Lung (tissue), 12 donors: ENCODE results near the gene LRRC27. TPM values are rescaled to one million over a fixed set of nuclear protein-coding genes. Genes with fewer than 3 reads are reported as not detected.

Experiments used
- ATAC-seq: fragments of 200-7000 bp; cut with Tn5 transposase; one replicate; pipeline ENCODE4 v1.9.1; 2020; ENCODE audit warnings: moderate number of reproducible peaks; ENCODE audit not compliant: insufficient read depth, low FRiP score
- DNase-seq, 3 donors: peaks; one replicate each; pipeline ENCODE4 v3.0.0-alpha.2; 2013 to 2017
- H3K27ac ChIP-seq, 2 donors: one replicate each; pipeline ENCODE4 v1.5.1; 2013; ENCODE audit warnings: mild to moderate bottlenecking in 2 of 2, moderate library complexity in 2 of 2, control low read depth in 1 of 2, inconsistent platforms in 1 of 2, low read depth in 1 of 2, low read length in 1 of 2
- H3K27me3 ChIP-seq, 3 donors: one replicate each; pipeline ENCODE4 v1.5.1; 2013; ENCODE audit warnings: low read length in 2 of 3; ENCODE audit not compliant: control insufficient read depth in 3 of 3, insufficient read depth in 3 of 3
- H3K36me3 ChIP-seq, 4 donors: one replicate each; pipeline ENCODE4 v1.5.1; 2013; ENCODE audit warnings: low read length in 4 of 4, mild to moderate bottlenecking in 1 of 4, moderate library complexity in 1 of 4; ENCODE audit not compliant: control insufficient read depth in 4 of 4, insufficient read depth in 4 of 4
- H3K4me1 ChIP-seq, 5 donors: one replicate each; pipeline ENCODE4 v1.5.1; 2013; ENCODE audit warnings: low read length in 5 of 5, mild to moderate bottlenecking in 2 of 5, moderate library complexity in 1 of 5; ENCODE audit not compliant: control insufficient read depth in 5 of 5, insufficient read depth in 5 of 5
- H3K4me3 ChIP-seq: one replicate; pipeline ENCODE4 v1.5.1; 2013; ENCODE audit warnings: mild to moderate bottlenecking, control low read depth, moderate library complexity
- H3K9ac ChIP-seq, 2 donors: one replicate each; pipeline ENCODE4 v1.5.1; 2013; ENCODE audit warnings: low read length in 2 of 2, control low read depth in 1 of 2; ENCODE audit not compliant: insufficient read depth in 1 of 2
- H3K9me3 ChIP-seq, 4 donors: one replicate each; pipeline ENCODE4 v1.5.1; 2013; ENCODE audit warnings: low read length in 3 of 4, mild to moderate bottlenecking in 1 of 4, moderate library complexity in 1 of 4; ENCODE audit not compliant: control insufficient read depth in 4 of 4, insufficient read depth in 3 of 4
- CTCF ChIP-seq: IDR thresholded peaks from 2 replicates; pipeline ENCODE4 v1.5.1; 2012; ENCODE audit warnings: mild to moderate bottlenecking; ENCODE audit errors: control extremely low read depth, extremely low read depth
- WGBS, 2 donors: extraction: QIAGEN DNeasy Blood & Tissue Kit; methylation state at CpG; one replicate each; pipeline ENCODE4 v1.1.7; 2013; 5-methylcytosine and 5-hydroxymethylcytosine counted together
- polyA plus RNA-seq, 2 donors: library from polyadenylated mRNA; stranded (reverse); fragments of 200-250 nt; gene quantifications; one replicate each; pipeline ENCODE4 v1.2.1, GENCODE V29; 2013
- total RNA-seq, 2 donors: library from RNA; depleted of rRNA in 1 of 2; stranded (reverse); fragments of >200 nt in 1 of 2; gene quantifications; one replicate each; pipeline ENCODE4 v1.2.1, GENCODE V29; 2014 to 2021
- donor health status: control.
- donor health status: control.
- donor health status: Bipolar disorder and iron deficiency.
- donor health status: healthy.
- donor health status: DM: yes; HTN: yes; CAD: no.

LRRC27 gene
- total and polyA plus RNA-seq, 4 donors, result 5.8 to 25.5 (median 17.2) TPM

GRCh38 chr10:132408823-132409666 is 77.1 kb downstream of the LRRC27 start:
- ATAC-seq (no peak), DNase-seq (no peak)
- TF ChIP-seq CTCF, result no peak
- peak overlapping the region in 1 of 2 donors; percentile 90 for H3K27ac ChIP-seq
- H3K36me3 ChIP-seq, result peaks cover 0 to 27% (median 9%) of the 10 kb centered on the region in 4 donors
- H3K9me3 ChIP-seq, result peaks cover 0 to 1% (median 0%) of the 10 kb centered on the region in 4 donors
- 66 to 80% methylated on average over 24 to 27 of the region's 27 CpGs for WGBS, 2 donors
- no peaks in the 10 kb centered on the region for H3K27me3 ChIP-seq
- H3K9ac ChIP-seq, result peak overlapping the region in 1 of 2 donors; percentile 9
- H3K4me3 ChIP-seq, result no peak overlapping the region
- peaks cover 0 to 54% (median 44%) of the 10 kb centered on the region in 5 donors for H3K4me1 ChIP-seq

DNA sequence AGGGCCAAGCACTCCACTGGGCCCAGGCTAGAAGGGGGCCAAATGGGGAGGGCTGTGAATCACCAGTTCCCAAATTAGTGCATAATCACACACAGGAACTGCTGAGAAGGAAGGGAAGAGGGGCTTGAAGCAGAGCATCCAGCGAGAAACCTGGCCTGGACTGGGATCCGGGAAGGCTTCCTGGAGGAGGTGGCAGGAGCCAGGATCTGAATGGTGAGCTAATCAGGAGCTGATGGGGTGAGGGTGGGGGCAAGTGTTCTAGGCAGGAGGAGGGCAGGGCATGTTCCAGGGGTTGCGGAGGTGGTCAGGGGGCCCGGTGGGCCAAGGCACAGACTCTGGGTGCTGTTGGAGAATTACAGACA is 77.7 kb downstream of the LRRC27 start:
- DNase-seq (no peak), ATAC-seq (no peak)
- Histone ChIP-seq H3K4me1 (peaks cover 0 to 54% (median 40%) of the 10 kb centered on the region in 5 donors), H3K36me3 (peaks cover 0 to 22% (median 9%) of the 10 kb centered on the region in 4 donors), H3K27ac (peak overlapping the region in 1 of 2 donors; percentile 67), H3K9ac (no peak overlapping the region), H3K9me3 (peaks cover 0 to 1% (median 0%) of the 10 kb centered on the region in 4 donors), H3K27me3 (no peaks in the 10 kb centered on the region), H3K4me3 (no peak overlapping the region)
- TF ChIP-seq CTCF, result no peak
- WGBS, 2 donors, result 86 to 90% methylated on average over 4 of the region's 4 CpGs

- peaks cover 0 to 54% (median 40%) of the 10 kb centered on the region in 5 donors for H3K4me1 ChIP-seq
- WGBS, 2 donors, result 88 to 91% methylated on average over 27 to 28 of the region's 28 CpGs
- no peak overlapping the region for H3K4me3 ChIP-seq
- H3K36me3 ChIP-seq, result peaks cover 3 to 16% (median 8%) of the 10 kb centered on the region in 4 donors
- no peak overlapping the region for H3K9ac ChIP-seq
- peaks cover 0 to 1% (median 0%) of the 10 kb centered on the region in 4 donors for H3K9me3 ChIP-seq
- no peak for TF ChIP-seq CTCF
- ATAC-seq, result no peak
- DNase-seq, result no peak
- no peaks in the 10 kb centered on the region for H3K27me3 ChIP-seq
- peak overlapping the region in 1 of 2 donors; percentile 92 for H3K27ac ChIP-seq
Observed at GRCh38 chr10:132410056-132410778, 78.2 kb downstream of the LRRC27 start.
